Heart right ventricle (tissue), 16 donors: ENCODE data around the gene CHST14. TPM values are rescaled to one million over a fixed set of nuclear protein-coding genes. Genes with fewer than 3 reads are reported as not detected.

ENCODE experiments used
- ATAC-seq, 8 donors: fragments of 200-7000 bp; cut with Tn5 transposase; one replicate each; pipeline ENCODE4 v1.9.1; 2020; ENCODE audit warnings: mild to moderate bottlenecking in 8 of 8, moderate library complexity in 8 of 8, moderate number of reproducible peaks in 1 of 8
- DNase-seq, 2 donors: peaks; one replicate each; pipeline ENCODE4 v3.0.0-alpha.2; 2020
- H3K27ac ChIP-seq, 10 donors: fragments of 200-600 bp; sonication (generic) in 2 of 10; one replicate each; pipeline versions ENCODE4 v1.5.0 to v1.8.0; 2020 to 2022; ENCODE audit warnings: mild to moderate bottlenecking in 3 of 10
- H3K27me3 ChIP-seq, 7 donors: fragments of 200-600 bp; one replicate each; pipeline ENCODE4 v1.8.0; 2021 to 2022; ENCODE audit warnings: mild to moderate bottlenecking in 2 of 7
- H3K36me3 ChIP-seq, 9 donors: fragments of 200-600 bp; sonication (generic) in 1 of 9; one replicate each; pipeline versions ENCODE4 v1.5.0 to v1.8.0; 2020 to 2022; ENCODE audit warnings: mild to moderate bottlenecking in 2 of 9
- H3K4me1 ChIP-seq, 9 donors: fragments of 200-600 bp; sonication (generic) in 1 of 9; one replicate each; pipeline versions ENCODE4 v1.5.0 to v1.8.0; 2020 to 2022; ENCODE audit warnings: mild to moderate bottlenecking in 4 of 9
- H3K4me3 ChIP-seq, 10 donors: fragments of 200-600 bp; sonication (generic) in 2 of 10; one replicate each; pipeline versions ENCODE4 v1.5.0 to v1.8.0; 2020 to 2022; ENCODE audit warnings: mild to moderate bottlenecking in 7 of 10, moderate library complexity in 2 of 10
- H3K9me3 ChIP-seq, 11 donors: fragments of 200-600 bp in 10 of 11; sonication (generic) in 2 of 11; one replicate each; pipeline versions ENCODE4 v1.5.0 to v1.8.0; 2013 to 2022; ENCODE audit warnings: mild to moderate bottlenecking in 2 of 11, control low read depth in 1 of 11, moderate library complexity in 1 of 11
- WGBS, 2 donors: extraction: QIAGEN DNeasy Blood & Tissue Kit; methylation state at CpG; one replicate each; pipeline ENCODE4 v1.1.7; 2013; ENCODE audit warnings: inconsistent platforms in 1 of 2; 5-methylcytosine and 5-hydroxymethylcytosine counted together
- intact Hi-C, 10 donors: fragments of 100-400 bp; cut with DNase I; formaldehyde crosslinking; loops; one replicate each; pipeline versions ENCODE4 v1.11.1 to v1.14.2; 2022
- long read RNA-seq, 3 donors: library from polyadenylated mRNA; unstranded; transcript quantifications; one replicate each; pipeline ENCODE4 v2.0.0, GENCODE V29; 2020 to 2021
- polyA plus RNA-seq, 2 donors: library from polyadenylated mRNA; stranded (reverse); fragments of 200-250 nt; gene quantifications; one replicate each; pipeline ENCODE4 v1.2.3, GENCODE V29; 2013
- total RNA-seq, 10 donors: library from RNA; stranded (reverse); fragmentation: NEBNext Ultra II Directional in 3 of 10; extraction: Animal tissue kit (Norgen Biotek cat#: 25700) in 3 of 10; gene quantifications; one replicate each; pipeline versions ENCODE4 v1.2.1 to v1.2.4, GENCODE V29; 2021 to 2023
- TF ChIP-seq, protein P1 (sequence below), 9 donors: fragments of 200-600 bp; sonication (generic) in 2 of 9; IDR thresholded peaks; one replicate each; pipeline versions ENCODE4 v1.5.0 to v1.8.0; 2021 to 2022; ENCODE audit warnings: antibody characterized with exemption in 9 of 9, mild to moderate bottlenecking in 5 of 9, moderate library complexity in 1 of 9
- donor health status: Arrhythmogenic right ventricular cardiomyopathy.
- donor health status: ischemic (EF 13 %, LVEDD 7.1; RV severe dilation, severe dysfunction).
- donor health status: healthy with polysubstance abuse.
- donor health status: DM: no; HTN: yes; CAD: no.
- donor health status: DM: no; HTN: no; CAD: no.
- donor health status: ischemic (EF 25% LVEDD 6.9; RV normal size, moderate dysfunction).
- donor health status: ischemic (EF 25% LVEDD 5.7; RV mildly dilated, moderate dysfunction).
- donor health status: healthy.
- donor health status: DM: yes; HTN: yes; CAD: no.
- donor health status: Ischemic cardiomyopathy.
- donor health status: ischemic (EF 35%, LVEDD 5.7; RV mildly dilated, moderate dysfunction).
- donor health status: nonischemic (EF 11% LVEDD 7.7; RV severe dilation, severe dysfunction).
- donor health status: DM: yes; HTN: yes; CAD: no.
- donor health status: PGD.
- donor health status: ischemic (EF 29% LVEDD 5.4; RV normal size, mild dysfunction).
- donor health status: nonischemic (EF 23%, LVEDD 6.1; RV moderate dilation, normal function).

Gene CHST14, protein sequence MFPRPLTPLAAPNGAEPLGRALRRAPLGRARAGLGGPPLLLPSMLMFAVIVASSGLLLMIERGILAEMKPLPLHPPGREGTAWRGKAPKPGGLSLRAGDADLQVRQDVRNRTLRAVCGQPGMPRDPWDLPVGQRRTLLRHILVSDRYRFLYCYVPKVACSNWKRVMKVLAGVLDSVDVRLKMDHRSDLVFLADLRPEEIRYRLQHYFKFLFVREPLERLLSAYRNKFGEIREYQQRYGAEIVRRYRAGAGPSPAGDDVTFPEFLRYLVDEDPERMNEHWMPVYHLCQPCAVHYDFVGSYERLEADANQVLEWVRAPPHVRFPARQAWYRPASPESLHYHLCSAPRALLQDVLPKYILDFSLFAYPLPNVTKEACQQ
- total RNA-seq (10 to 100 TPM in 2 of 10 donors, 1 to 10 TPM in 8; 5.7 to 11.5 (median 9.0) TPM), polyA plus RNA-seq (1 to 10 TPM; 5.3 to 8.8 TPM)
- long read RNA-seq, donor 1, transcript CHST14-201 (1 exons, 3,574 nt), result major isoform, 9 of 9 reads
- long read RNA-seq, donor 1, partial matches to known transcripts, result 0 of 9 reads
- long read RNA-seq, donor 1, other reads (novel, unspliced or antisense), result 0 of 9 reads
- long read RNA-seq, donor 2, transcript CHST14-201 (1 exons, 3,574 nt), result major isoform, 11 of 11 reads
- long read RNA-seq, donor 2, partial matches to known transcripts, result 0 of 11 reads
- long read RNA-seq, donor 2, other reads (novel, unspliced or antisense), result 0 of 11 reads
- long read RNA-seq, donor 3, transcript CHST14-201 (1 exons, 3,574 nt), result major isoform, 5 of 5 reads
- long read RNA-seq, donor 3, partial matches to known transcripts, result 0 of 5 reads
- long read RNA-seq, donor 3, other reads (novel, unspliced or antisense), result 0 of 5 reads

DNA sequence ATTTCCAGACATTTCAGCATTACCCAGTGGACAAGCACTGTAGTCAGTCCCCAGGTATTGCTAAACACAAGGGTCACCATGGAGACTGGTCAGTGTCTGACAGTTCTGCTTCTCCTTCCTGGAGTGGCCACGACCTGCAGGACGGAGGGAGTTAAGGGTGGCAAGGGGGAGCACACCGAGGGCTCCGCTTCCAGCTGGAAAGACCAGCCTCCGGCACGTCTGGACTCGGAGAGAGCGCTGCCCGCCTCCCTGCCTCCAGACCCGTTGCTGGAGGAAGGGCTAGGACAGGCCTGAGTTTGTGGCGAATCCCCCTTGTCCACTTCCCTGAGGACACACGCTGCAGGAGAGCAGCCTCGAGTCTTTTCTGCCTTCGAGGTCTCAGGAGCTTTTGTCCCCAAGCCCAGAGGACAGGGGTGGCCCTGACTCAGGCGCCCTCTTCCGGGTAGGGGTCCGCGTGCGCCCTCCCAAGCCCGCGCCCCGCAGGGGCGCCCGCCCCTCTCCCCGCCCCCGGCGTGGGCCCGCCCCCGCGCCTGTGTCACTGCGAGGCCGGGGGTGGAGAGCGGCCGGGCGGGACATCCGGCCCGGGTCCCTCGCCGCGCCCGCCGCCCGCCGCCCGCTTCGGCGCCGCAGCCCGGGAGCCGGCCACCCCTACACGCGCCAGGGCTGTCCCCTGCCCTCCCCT, at the start of gene CHST14:
Gene CHST14 (plus strand): TSS at position 562 of the 682 bp plus-strand sequence. CDS start 230 bp downstream, outside the sequence.
- H3K9me3 ChIP-seq, result no peaks in the 10 kb centered on the region
- 1% methylated on average over 29 to 51 of the region's 52 CpGs for WGBS, 2 donors
- intact Hi-C loops, result no loop called here
- H3K36me3 ChIP-seq, result peaks cover 0 to 25% (median 1%) of the 10 kb centered on the region in 9 donors
- ATAC-seq (peak; percentile 84 to 95 (median 86)), DNase-seq (peak; percentile 48 to 72)
- H3K27ac ChIP-seq, result peak within 1 kb of the TSS; percentile 87 to 95 (median 92)
- H3K4me1 ChIP-seq, result peaks cover 6 to 26% (median 20%) of the 10 kb centered on the region in 9 donors
- H3K4me3 ChIP-seq, result peak within 1 kb of the TSS; percentile 79 to 100 (median 94)
- TF ChIP-seq, protein P1, sequence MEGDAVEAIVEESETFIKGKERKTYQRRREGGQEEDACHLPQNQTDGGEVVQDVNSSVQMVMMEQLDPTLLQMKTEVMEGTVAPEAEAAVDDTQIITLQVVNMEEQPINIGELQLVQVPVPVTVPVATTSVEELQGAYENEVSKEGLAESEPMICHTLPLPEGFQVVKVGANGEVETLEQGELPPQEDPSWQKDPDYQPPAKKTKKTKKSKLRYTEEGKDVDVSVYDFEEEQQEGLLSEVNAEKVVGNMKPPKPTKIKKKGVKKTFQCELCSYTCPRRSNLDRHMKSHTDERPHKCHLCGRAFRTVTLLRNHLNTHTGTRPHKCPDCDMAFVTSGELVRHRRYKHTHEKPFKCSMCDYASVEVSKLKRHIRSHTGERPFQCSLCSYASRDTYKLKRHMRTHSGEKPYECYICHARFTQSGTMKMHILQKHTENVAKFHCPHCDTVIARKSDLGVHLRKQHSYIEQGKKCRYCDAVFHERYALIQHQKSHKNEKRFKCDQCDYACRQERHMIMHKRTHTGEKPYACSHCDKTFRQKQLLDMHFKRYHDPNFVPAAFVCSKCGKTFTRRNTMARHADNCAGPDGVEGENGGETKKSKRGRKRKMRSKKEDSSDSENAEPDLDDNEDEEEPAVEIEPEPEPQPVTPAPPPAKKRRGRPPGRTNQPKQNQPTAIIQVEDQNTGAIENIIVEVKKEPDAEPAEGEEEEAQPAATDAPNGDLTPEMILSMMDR (IDR thresholded peaks at IDR 0.05), result peak in 2 of 9 donors; percentile 13 to 24
- no peaks in the 10 kb centered on the region for H3K27me3 ChIP-seq

DNA sequence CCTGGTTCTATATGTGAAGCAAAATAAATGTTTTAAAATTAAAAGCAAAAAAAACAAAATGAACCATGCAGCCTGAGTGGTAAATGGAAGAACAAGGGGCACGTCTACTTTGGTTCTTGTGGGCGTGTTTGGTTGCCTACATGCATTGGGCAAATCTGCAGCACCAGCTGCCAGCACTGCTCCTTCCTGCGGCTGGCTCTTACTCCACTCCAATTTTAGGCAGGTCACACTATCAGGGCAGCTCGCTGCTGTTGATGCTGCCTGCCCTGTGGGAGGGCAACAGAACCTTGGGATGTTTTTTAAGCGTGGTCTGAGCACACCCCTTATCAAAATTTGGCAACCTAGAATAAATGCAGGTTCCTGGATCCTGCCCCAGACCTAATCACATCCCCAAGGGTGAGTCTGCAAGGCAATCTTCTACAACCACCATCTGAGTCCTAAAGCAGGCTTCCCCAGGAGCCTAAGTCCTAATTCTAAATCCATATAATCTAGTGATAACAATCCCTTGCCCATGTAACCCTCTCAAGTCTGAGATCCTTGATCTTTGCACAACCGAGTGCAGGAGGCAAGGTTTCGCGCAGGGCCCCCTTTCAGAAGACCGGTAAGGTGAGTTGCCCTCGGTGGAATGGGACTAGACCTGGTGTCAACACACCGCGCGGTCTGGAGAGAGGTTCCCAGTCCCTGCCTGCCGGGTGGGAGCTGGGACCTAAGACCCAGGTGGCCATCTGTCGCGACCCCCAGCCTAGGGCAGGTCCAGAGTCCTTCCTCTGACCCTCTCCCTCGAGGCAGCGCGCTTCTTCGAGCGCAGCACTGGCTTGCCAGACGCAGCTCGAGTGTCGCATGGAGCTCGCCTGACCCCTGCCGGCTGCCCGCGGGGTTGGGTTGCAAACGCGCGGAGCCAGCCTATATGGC, 49.3 kb upstream of the CHST14 start:
- H3K36me3 ChIP-seq, result peaks cover 0 to 31% (median under 1%) of the 10 kb centered on the region in 9 donors
- peak overlapping the region in 9 of 10 donors; percentile 52 to 82 (median 64) for H3K27ac ChIP-seq
- 12 to 13% methylated on average over 30 to 31 of the region's 31 CpGs for WGBS, 2 donors
- ATAC-seq (peak; percentile 84 to 93 (median 90)), DNase-seq (peak; percentile 76 to 84)
- intact Hi-C loops, result loop anchor here (1.0 to 10.0 kb wide), 16 partner anchors 54 to 377 kb away; partner anchors contain the start of genes CCDC9B (in 3 of the 10), INAFM2 (in 2 of the 10) and ANKRD63 (in 1 of the 10)
- peaks cover 6 to 26% (median 23%) of the 10 kb centered on the region in 9 donors for H3K4me1 ChIP-seq
- H3K4me3 ChIP-seq, result no peak overlapping the region
- no peaks in the 10 kb centered on the region for H3K9me3 ChIP-seq
- no peaks in the 10 kb centered on the region for H3K27me3 ChIP-seq
- TF ChIP-seq, protein P1 (IDR thresholded peaks at IDR 0.05), result peak; percentile 88 to 96 (median 95)

DNA sequence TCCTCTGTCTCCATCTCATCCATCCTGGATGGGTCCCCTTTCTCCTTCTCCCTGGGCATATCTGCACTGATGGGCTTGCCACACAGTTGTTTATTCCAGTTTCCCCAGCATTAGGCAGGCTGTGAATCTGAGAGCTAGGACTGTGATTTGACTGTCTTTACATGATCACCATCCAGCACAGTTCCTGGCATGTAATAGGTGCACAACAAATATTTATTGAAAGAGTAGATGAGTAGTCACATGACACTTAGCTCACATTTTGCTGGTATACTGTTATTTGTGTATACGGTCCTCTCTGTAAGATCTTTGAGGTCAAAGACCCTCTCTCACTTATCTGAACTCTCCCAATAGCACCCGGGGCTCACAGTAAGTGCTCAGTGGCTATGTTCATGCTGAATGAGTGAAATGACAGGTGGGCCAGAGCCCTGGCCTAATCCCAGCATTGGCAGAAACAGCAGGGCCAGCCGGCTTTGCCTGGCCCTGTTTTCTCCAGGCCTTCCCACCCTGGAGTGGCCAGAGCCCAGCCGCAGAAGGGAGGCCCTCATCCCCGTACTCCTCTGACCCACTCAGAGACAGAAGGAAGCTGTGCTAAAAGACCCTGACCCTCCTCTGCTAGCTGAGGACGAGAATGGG, 46.2 kb upstream of the CHST14 start:
- ATAC-seq, result no peak

More for the DNA sequence above, 46.2 kb upstream of the CHST14 start:
- DNase-seq, result no peak
- 89 to 93% methylated on average over 6 of the region's 6 CpGs for WGBS, 2 donors
- no peak overlapping the region for H3K4me3 ChIP-seq
- no peaks in the 10 kb centered on the region for H3K9me3 ChIP-seq
- H3K27ac ChIP-seq, result no peak overlapping the region
- peaks cover 6 to 26% (median 23%) of the 10 kb centered on the region in 9 donors for H3K4me1 ChIP-seq
- H3K27me3 ChIP-seq, result no peaks in the 10 kb centered on the region
- peaks cover 0 to under 1% (median 0%) of the 10 kb centered on the region in 9 donors for H3K36me3 ChIP-seq
- intact Hi-C loops, result loop anchor here (5.0 to 10.0 kb wide), 11 partner anchors 57 to 380 kb away; partner anchors contain the start of genes CCDC9B (in 3 of the 10), INAFM2 (in 2 of the 10) and ANKRD63 (in 1 of the 10)
- TF ChIP-seq, protein P1 (IDR thresholded peaks at IDR 0.05), result no peak
